ENCODE measurements around the gene IFNA17.

IFNA17 gene

DNA sequence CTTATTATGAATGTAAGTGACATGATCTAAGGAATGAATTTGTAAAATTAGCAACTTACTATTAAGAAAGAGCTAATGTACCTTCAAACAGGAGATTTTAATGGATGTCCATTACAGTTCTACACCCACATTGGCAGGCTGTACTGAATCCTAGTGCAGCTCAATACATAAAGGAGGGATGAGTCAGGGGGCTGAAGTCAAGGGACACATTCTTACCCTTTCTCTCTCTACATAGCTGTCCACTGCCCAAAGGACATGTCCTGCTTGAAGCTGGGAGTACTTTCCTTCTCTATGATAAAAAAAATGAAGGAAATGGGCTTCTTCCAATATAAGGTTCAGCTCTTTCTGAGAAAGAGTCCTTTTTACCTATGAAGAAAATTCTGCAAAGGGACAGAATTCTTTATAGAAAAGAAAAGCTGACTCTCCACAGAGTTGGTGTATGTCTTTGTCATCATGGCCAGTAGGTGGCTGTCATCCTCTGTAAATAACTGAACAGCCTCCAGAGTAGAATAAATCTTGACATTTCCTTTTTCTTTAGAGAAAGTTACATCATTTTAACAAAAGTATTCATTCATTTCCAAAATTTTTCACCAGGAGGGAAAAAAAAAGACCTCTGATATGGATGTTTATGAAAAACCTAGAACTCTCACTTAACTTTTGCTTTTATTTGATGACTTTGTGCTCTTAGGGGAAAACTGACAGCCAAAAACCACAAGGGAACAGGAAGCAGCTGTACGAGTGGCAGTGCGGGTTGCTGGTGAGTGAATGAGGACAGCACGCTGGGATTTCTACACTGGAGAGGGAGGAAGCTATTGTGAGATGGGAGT, 24.9 kb upstream of the IFNA17 start:
- no peaks in the 10 kb centered on the region for H3K27me3 ChIP-seq (ENCODE audit: insufficient read depth, low read length)
- H2AFZ ChIP-seq (ENCODE audit: low read length), result no peak overlapping the region
- TF ChIP-seq, protein P1, sequence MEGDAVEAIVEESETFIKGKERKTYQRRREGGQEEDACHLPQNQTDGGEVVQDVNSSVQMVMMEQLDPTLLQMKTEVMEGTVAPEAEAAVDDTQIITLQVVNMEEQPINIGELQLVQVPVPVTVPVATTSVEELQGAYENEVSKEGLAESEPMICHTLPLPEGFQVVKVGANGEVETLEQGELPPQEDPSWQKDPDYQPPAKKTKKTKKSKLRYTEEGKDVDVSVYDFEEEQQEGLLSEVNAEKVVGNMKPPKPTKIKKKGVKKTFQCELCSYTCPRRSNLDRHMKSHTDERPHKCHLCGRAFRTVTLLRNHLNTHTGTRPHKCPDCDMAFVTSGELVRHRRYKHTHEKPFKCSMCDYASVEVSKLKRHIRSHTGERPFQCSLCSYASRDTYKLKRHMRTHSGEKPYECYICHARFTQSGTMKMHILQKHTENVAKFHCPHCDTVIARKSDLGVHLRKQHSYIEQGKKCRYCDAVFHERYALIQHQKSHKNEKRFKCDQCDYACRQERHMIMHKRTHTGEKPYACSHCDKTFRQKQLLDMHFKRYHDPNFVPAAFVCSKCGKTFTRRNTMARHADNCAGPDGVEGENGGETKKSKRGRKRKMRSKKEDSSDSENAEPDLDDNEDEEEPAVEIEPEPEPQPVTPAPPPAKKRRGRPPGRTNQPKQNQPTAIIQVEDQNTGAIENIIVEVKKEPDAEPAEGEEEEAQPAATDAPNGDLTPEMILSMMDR (IDR thresholded peaks at IDR 0.05; ENCODE audit: low read length), result peak; percentile 59
- no peak for TF ChIP-seq EZH2 (IDR thresholded peaks at IDR 0.05; ENCODE audit: borderline replicate concordance, low read length)
- H3K4me3 ChIP-seq (ENCODE audit: low read depth, low read length, poor library complexity, severe bottlenecking), result no peak overlapping the region
- H3K9me2 ChIP-seq (ENCODE audit: low read depth, low read length), result no peaks in the 10 kb centered on the region
- no peaks in the 10 kb centered on the region for H3K4me1 ChIP-seq (ENCODE audit: insufficient read depth, low read length, severe bottlenecking)
- H3K9ac ChIP-seq (ENCODE audit: low read length), result no peak overlapping the region
- no peaks in the 10 kb centered on the region for H3K9me3 ChIP-seq (ENCODE audit: low read length)
- no peaks in the 10 kb centered on the region for H3K36me3 ChIP-seq (ENCODE audit: insufficient read depth, low read length)
- no peaks in the 10 kb centered on the region for H3K79me2 ChIP-seq (ENCODE audit: insufficient read depth, low read length)
- H3K4me2 ChIP-seq (ENCODE audit: low read length), result no peak overlapping the region
- no peaks in the 10 kb centered on the region for H4K20me1 ChIP-seq (ENCODE audit: insufficient read depth, low read length)
- no peak overlapping the region for H3K27ac ChIP-seq (ENCODE audit: low read depth, low read length, poor library complexity, severe bottlenecking)
- H3F3A ChIP-seq (ENCODE audit: insufficient read depth, low read length), result no peaks in the 10 kb centered on the region

DNA sequence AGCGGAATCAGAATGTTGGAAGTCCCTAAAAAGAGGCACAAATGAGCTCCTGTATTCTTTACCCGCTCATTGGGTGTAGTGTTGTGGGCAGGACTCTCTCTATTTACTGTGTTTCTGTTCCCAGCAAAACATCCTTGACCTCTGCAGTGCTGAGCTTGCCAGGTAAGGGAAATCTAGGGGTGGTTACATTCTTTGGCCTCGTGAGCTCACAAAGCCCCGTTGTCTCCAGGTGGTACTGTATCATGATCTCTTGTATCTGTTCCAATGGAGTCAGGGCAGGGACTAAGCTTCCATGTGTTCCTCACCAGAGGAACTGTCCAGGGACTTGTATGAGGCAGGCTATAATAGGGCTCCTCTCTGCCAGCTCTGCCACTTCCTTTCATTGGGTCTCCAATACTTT, 23.6 kb upstream of the IFNA17 start:
- H3K4me3 ChIP-seq (ENCODE audit: low read depth, low read length, poor library complexity, severe bottlenecking), result no peak overlapping the region
- H3F3A ChIP-seq (ENCODE audit: insufficient read depth, low read length), result no peaks in the 10 kb centered on the region
- H3K27ac ChIP-seq (ENCODE audit: low read depth, low read length, poor library complexity, severe bottlenecking), result no peak overlapping the region
- H3K4me2 ChIP-seq (ENCODE audit: low read length), result no peak overlapping the region
- no peaks in the 10 kb centered on the region for H3K36me3 ChIP-seq (ENCODE audit: insufficient read depth, low read length)
- H3K4me1 ChIP-seq (ENCODE audit: insufficient read depth, low read length, severe bottlenecking), result no peaks in the 10 kb centered on the region
- no peak overlapping the region for H2AFZ ChIP-seq (ENCODE audit: low read length)
- H3K79me2 ChIP-seq (ENCODE audit: insufficient read depth, low read length), result no peaks in the 10 kb centered on the region
- no peaks in the 10 kb centered on the region for H3K27me3 ChIP-seq (ENCODE audit: insufficient read depth, low read length)
- H3K9me2 ChIP-seq (ENCODE audit: low read depth, low read length), result no peaks in the 10 kb centered on the region
- TF ChIP-seq, protein P1 (IDR thresholded peaks at IDR 0.05; ENCODE audit: low read length), result no peak
- no peak for TF ChIP-seq EZH2 (IDR thresholded peaks at IDR 0.05; ENCODE audit: borderline replicate concordance, low read length)
- H4K20me1 ChIP-seq (ENCODE audit: insufficient read depth, low read length), result no peaks in the 10 kb centered on the region
- no peaks in the 10 kb centered on the region for H3K9me3 ChIP-seq (ENCODE audit: low read length)
- no peak overlapping the region for H3K9ac ChIP-seq (ENCODE audit: low read length)

DNA sequence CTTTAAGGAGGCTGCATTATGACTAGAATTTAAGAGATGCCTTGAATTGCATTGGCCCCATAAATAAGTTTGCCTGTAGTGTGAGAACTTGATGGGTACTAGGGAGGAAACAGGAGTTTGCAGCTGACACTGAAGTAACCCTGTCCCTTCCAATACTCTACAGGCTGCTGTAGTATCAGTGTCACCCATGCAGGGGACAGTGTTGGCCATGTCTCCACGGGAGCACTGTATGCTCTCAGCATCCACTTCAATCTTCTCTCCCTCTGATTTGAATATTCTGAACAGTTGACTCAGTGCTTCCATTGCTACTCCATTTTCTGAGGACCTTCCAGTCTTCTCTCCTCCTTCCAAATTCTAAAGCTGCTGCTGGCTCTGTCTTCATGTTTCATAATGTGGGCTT, 23.2 kb upstream of the IFNA17 start:
- Histone ChIP-seq H3K4me1 (ENCODE audit: insufficient read depth, low read length, severe bottlenecking) (no peaks in the 10 kb centered on the region), H3K9me2 (ENCODE audit: low read depth, low read length) (no peaks in the 10 kb centered on the region), H3K9me3 (ENCODE audit: low read length) (no peaks in the 10 kb centered on the region), H3K27me3 (ENCODE audit: insufficient read depth, low read length) (no peaks in the 10 kb centered on the region), H3K4me2 (ENCODE audit: low read length) (no peak overlapping the region), H3K4me3 (ENCODE audit: low read depth, low read length, poor library complexity, severe bottlenecking) (no peak overlapping the region), H4K20me1 (ENCODE audit: insufficient read depth, low read length) (no peaks in the 10 kb centered on the region), H3K79me2 (ENCODE audit: insufficient read depth, low read length) (no peaks in the 10 kb centered on the region), H3K9ac (ENCODE audit: low read length) (no peak overlapping the region), H3F3A (ENCODE audit: insufficient read depth, low read length) (no peaks in the 10 kb centered on the region), H3K36me3 (ENCODE audit: insufficient read depth, low read length) (no peaks in the 10 kb centered on the region), H2AFZ (ENCODE audit: low read length) (no peak overlapping the region), H3K27ac (ENCODE audit: low read depth, low read length, poor library complexity, severe bottlenecking) (no peak overlapping the region)
- TF ChIP-seq, protein P1 (IDR thresholded peaks at IDR 0.05; ENCODE audit: low read length), result no peak
- no peak for TF ChIP-seq EZH2 (IDR thresholded peaks at IDR 0.05; ENCODE audit: borderline replicate concordance, low read length)
